ENCODE data around the gene THEMIS2.
"Not testable (repeated sequence)": the region's sequence is repeated elsewhere in the genome, so short reads cannot be mapped to it uniquely, and the experiment has no call there.

Gene THEMIS2

GRCh38 chr1:27862671-27863537, 9.4 kb upstream of the THEMIS2 start:
- DNase-seq (ENCODE audit: extremely low read depth in 1 of 2, low read depth in 1 of 2): no peak

GRCh38 chr1:27863538-27863915, 8.8 kb upstream of the THEMIS2 start:
- no peak for DNase-seq (ENCODE audit: extremely low read depth in 1 of 2, low read depth in 1 of 2)

GRCh38 chr1:27864264-27864895, 8.0 kb upstream of the THEMIS2 start:
- no peak for DNase-seq (ENCODE audit: extremely low read depth in 1 of 2, low read depth in 1 of 2)

GRCh38 chr1:27865821-27866220, 6.5 kb upstream of the THEMIS2 start:
- DNase-seq (ENCODE audit: extremely low read depth in 1 of 2, low read depth in 1 of 2): no peak

- no peak for DNase-seq (ENCODE audit: extremely low read depth in 1 of 2, low read depth in 1 of 2)
Observed at GRCh38 chr1:27868556-27868931, 3.8 kb upstream of the THEMIS2 start.

GRCh38 chr1:27868932-27869718, 3.2 kb upstream of the THEMIS2 start:
- peak in 1 of 2 donors; percentile 38 for DNase-seq (ENCODE audit: extremely low read depth in 1 of 2, low read depth in 1 of 2)

GRCh38 chr1:27869719-27870085, 2.6 kb upstream of the THEMIS2 start:
- DNase-seq (ENCODE audit: extremely low read depth in 1 of 2, low read depth in 1 of 2): no peak

GRCh38 chr1:27871076-27871475, 1.3 kb upstream of the THEMIS2 start:
- DNase-seq (ENCODE audit: extremely low read depth in 1 of 2, low read depth in 1 of 2): not testable (repeated sequence)

GRCh38 chr1:27872802-27873551, 633 bp downstream of the THEMIS2 start:
- DNase-seq (ENCODE audit: extremely low read depth in 1 of 2, low read depth in 1 of 2): no peak

- no peak for DNase-seq (ENCODE audit: extremely low read depth in 1 of 2, low read depth in 1 of 2)
Observed at GRCh38 chr1:27873671-27874384, 1.5 kb downstream of the THEMIS2 start.

- no peak for DNase-seq (ENCODE audit: extremely low read depth in 1 of 2, low read depth in 1 of 2)
Observed at GRCh38 chr1:27876341-27877114, 4.2 kb downstream of the THEMIS2 start.

- DNase-seq (ENCODE audit: extremely low read depth in 1 of 2, low read depth in 1 of 2): no peak
Observed at GRCh38 chr1:27877115-27877416, 4.7 kb downstream of the THEMIS2 start.

GRCh38 chr1:27878039-27878438, 5.7 kb downstream of the THEMIS2 start:
- DNase-seq (ENCODE audit: extremely low read depth in 1 of 2, low read depth in 1 of 2): no peak

- DNase-seq (ENCODE audit: extremely low read depth in 1 of 2, low read depth in 1 of 2): no peak
Observed at GRCh38 chr1:27878787-27879335, 6.5 kb downstream of the THEMIS2 start.

GRCh38 chr1:27879374-27880082, 7.2 kb downstream of the THEMIS2 start:
- no peak for DNase-seq (ENCODE audit: extremely low read depth in 1 of 2, low read depth in 1 of 2)

- DNase-seq (ENCODE audit: extremely low read depth in 1 of 2, low read depth in 1 of 2): no peak
Observed at GRCh38 chr1:27882543-27882903, 10.2 kb downstream of the THEMIS2 start.

- no peak for DNase-seq (ENCODE audit: extremely low read depth in 1 of 2, low read depth in 1 of 2)
Observed at GRCh38 chr1:27883536-27883935, 11.2 kb downstream of the THEMIS2 start.

GRCh38 chr1:27884006-27884954, 11.9 kb downstream of the THEMIS2 start:
- no peak for DNase-seq (ENCODE audit: extremely low read depth in 1 of 2, low read depth in 1 of 2)

Data from activated CD8-positive, alpha-beta memory T cell treated with anti-CD3 and anti-CD28 coated beads for 1 hour (primary cell).